HEK293 (cell line): ENCODE data around the gene COQ3.

ENCODE experiments used
- CTCF ChIP-seq: fragments of 450-650 bp; formaldehyde crosslinking; IDR thresholded peaks from 2 replicates; pipeline ENCODE4 v1.5.1; 2016; ENCODE audit warnings: missing biosample characterization, missing genetic modification characterization
- KLF9 ChIP-seq: fragments of 450-650 bp; formaldehyde crosslinking; IDR thresholded peaks from 2 replicates; pipeline ENCODE4 v1.5.1; 2016; ENCODE audit warnings: missing biosample characterization, missing genetic modification characterization, low read depth
- ZBTB10 ChIP-seq: fragments of 450-650 bp; formaldehyde crosslinking; IDR thresholded peaks from 2 replicates; pipeline ENCODE4 v1.5.1; 2016; ENCODE audit warnings: missing biosample characterization, missing genetic modification characterization
- ZNF223 ChIP-seq: fragments of 450-650 bp; formaldehyde crosslinking; IDR thresholded peaks from 2 replicates; pipeline ENCODE4 v1.5.1; 2016; ENCODE audit warnings: missing biosample characterization, missing genetic modification characterization
- ZNF324 ChIP-seq: fragments of 450-650 bp; formaldehyde crosslinking; IDR thresholded peaks from 2 replicates; pipeline ENCODE4 v1.5.1; 2016; ENCODE audit warnings: missing biosample characterization, missing genetic modification characterization
- ZNF544 ChIP-seq: fragments of 450-650 bp; formaldehyde crosslinking; IDR thresholded peaks from 2 replicates; pipeline ENCODE4 v1.5.0; 2017; ENCODE audit warnings: missing biosample characterization, missing genetic modification characterization
- ZNF791 ChIP-seq: fragments of 450-650 bp; formaldehyde crosslinking; IDR thresholded peaks from 2 replicates; pipeline ENCODE4 v1.5.1; 2016; ENCODE audit warnings: missing biosample characterization, missing genetic modification characterization

- no peak for TF ChIP-seq ZNF324 (tag by site-specific recombination)
- no peak for TF ChIP-seq CTCF
- TF ChIP-seq ZNF791 (tag by site-specific recombination), result no peak
- TF ChIP-seq ZBTB10 (tag by site-specific recombination), result no peak
- no peak for TF ChIP-seq KLF9 (tag by site-specific recombination)
- TF ChIP-seq ZNF223 (tag by site-specific recombination), result no peak
- no peak for TF ChIP-seq ZNF544 (tag by site-specific recombination)
These were observed 28.9 kb upstream of the COQ3 start for GRCh38 chr6:99422912-99423311.
